GM12873 (cell line): ENCODE measurements around the gene OR1D5.
A peak's percentile ranks its signal among the peaks of the same experiment; 100 is the strongest.

Experiments
- TF ChIP-seq, protein P1 (sequence below): IDR thresholded peaks from 2 replicates; pipeline ENCODE4 v1.5.1; 2012; ENCODE audit warnings: low read depth, mild to moderate bottlenecking, moderate library complexity, low read length, control low read depth; ENCODE audit not compliant: insufficient read depth; ENCODE audit errors: missing control alignments

OR1D5 gene

GRCh38 chr17:3022197-3022596 is 41.2 kb downstream of the OR1D5 start:
- TF ChIP-seq, protein P1, sequence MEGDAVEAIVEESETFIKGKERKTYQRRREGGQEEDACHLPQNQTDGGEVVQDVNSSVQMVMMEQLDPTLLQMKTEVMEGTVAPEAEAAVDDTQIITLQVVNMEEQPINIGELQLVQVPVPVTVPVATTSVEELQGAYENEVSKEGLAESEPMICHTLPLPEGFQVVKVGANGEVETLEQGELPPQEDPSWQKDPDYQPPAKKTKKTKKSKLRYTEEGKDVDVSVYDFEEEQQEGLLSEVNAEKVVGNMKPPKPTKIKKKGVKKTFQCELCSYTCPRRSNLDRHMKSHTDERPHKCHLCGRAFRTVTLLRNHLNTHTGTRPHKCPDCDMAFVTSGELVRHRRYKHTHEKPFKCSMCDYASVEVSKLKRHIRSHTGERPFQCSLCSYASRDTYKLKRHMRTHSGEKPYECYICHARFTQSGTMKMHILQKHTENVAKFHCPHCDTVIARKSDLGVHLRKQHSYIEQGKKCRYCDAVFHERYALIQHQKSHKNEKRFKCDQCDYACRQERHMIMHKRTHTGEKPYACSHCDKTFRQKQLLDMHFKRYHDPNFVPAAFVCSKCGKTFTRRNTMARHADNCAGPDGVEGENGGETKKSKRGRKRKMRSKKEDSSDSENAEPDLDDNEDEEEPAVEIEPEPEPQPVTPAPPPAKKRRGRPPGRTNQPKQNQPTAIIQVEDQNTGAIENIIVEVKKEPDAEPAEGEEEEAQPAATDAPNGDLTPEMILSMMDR, result no peak

DNA sequence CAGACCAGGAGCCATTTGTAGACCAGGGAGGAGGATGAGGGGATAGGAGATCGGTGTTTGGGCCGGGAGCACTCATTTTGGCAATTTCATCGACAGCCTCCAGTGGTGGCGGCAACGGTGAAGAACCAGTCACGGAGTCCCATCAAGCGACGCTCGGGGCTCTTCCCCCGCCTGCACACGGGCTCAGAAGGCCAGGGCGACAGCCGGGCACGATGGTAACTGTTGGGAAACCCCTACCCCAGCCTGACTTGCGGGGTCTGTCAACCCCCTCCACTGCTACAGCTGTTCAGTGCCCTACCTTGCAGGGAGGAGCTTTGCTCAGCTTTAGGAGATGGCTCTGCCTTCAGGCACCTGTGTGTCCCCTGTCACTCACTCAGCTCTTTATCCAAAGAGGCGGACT is 43.0 kb downstream of the OR1D5 start:
- TF ChIP-seq, protein P1, result no peak

GRCh38 chr17:3019761-3020160 is 43.6 kb downstream of the OR1D5 start:
- TF ChIP-seq, protein P1, result no peak

DNA sequence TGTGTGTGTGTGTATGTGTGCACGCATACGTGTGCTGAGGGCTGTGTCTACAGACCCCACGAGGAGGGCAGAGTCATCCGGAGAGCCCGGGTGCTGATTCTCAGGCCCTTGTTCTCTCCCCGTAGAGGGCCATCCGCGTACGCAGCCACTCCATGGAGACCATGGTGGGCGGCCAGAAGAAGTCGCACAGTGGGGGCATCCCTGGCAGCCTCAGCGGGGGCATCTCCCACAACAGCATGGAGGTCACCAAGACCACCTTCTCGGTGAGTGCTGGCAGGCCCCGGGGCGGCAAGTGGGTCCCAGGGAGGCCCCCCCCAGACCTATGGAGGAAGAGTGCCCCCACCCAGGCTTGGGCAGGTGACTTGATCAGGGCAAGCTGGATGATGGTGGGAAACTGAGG is 45.5 kb downstream of the OR1D5 start:
- TF ChIP-seq, protein P1, result no peak

DNA sequence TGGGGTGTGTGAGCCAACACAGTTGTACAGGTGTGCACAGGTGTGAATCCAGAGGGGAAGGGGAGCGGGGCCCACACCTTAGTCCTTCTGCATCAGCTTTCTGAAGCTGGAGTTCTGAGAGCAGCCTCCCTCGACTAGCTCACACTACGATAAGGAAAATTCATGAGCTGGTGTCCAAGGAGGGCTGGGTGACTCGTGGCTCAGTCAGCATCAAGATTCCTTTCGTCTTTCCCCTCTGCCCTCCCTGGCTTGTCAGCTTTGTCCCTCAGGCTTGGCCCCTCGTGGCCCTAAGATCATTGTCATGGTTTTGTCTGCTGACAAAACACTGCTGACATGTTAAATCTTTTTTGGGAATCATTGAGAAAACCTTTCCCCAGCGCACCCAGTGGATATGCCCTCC is 47.5 kb downstream of the OR1D5 start:
- TF ChIP-seq, protein P1, result no peak

DNA sequence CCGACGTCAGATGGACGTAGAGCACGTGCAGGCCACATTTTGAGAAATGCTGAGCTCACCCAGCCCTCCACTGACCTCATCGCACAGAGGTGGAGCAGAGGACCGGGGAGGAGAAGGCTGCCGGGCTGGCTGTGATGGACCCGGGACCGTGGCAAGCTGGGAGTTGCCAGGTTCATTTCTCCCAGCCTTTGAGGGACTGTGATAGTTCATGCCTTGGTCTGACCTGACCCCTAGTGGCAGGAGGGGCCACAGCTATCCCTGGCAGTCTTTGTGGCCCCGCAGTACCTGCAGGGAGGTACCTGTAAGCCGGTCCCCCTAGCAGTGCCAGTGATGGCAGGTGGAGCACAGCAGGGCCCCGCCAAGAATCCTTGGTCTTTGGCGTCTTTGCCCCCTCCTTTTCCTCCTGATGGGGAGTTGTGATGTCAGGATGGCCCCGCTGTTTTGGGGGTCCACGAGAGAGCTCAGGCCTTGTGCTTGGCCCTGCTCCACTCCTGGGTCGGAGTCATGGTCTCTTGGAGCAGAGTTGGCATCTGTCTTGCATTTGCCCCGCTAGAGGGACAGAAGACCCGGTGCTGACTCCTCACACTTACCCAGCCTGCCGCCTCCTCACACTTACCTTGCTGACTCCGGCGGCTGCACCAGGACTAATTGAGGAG is 50.4 kb downstream of the OR1D5 start:
- TF ChIP-seq, protein P1, result peak; percentile 94
